ENCODE results near the gene BCAS4. TPM values are rescaled to one million over a fixed set of nuclear protein-coding genes. Genes with fewer than 3 reads are reported as not detected.
A peak's percentile ranks its signal among the peaks of the same experiment; 100 is the strongest.

BCAS4 gene
- total RNA-seq, 6 experiments from 2014 or later, result 0.31 to 1.4 (median 0.60) TPM

GRCh38 chr20:50893620-50894019, 98.8 kb downstream of the BCAS4 start:
- Histone ChIP-seq H3K27me3 (no peaks in the 10 kb centered on the region), H3K4me3 (no peak overlapping the region), H3K9me3 (no peaks in the 10 kb centered on the region), H3K27ac (no peak overlapping the region), H3K4me1 (peaks cover 0 to 11% (median 4%) of the 10 kb centered on the region in 4 donors), H3K36me3 (peaks cover 0 to 51% (median 15%) of the 10 kb centered on the region in 4 donors)
- ATAC-seq (no peak), DNase-seq (no peak)
- intact Hi-C loops (cut with DNase I), result no loop called here
- 96% methylated on average over 5 of the region's 7 CpGs for WGBS (ENCODE audit: insufficient coverage, low coverage, low lambda C conversion rate, missing lambda C conversion rate)
- TF ChIP-seq POLR2A (IDR thresholded peaks at IDR 0.05) (no peak), CTCF (IDR thresholded peaks at IDR 0.05) (no peak)

GRCh38 chr20:50895111-50895830, 100.4 kb downstream of the BCAS4 start:
- DNase-seq (no peak), ATAC-seq (peak; percentile 79 to 90 (median 86))
- WGBS (ENCODE audit: insufficient coverage, low coverage, low lambda C conversion rate, missing lambda C conversion rate), result 60% methylated on average over 7 of the region's 8 CpGs
- Histone ChIP-seq H3K4me1 (peaks cover 0 to 11% (median 4%) of the 10 kb centered on the region in 4 donors), H3K4me3 (no peak overlapping the region), H3K27ac (peak overlapping the region in 2 of 3 donors; percentile 22 to 34), H3K36me3 (peaks cover 0 to 52% (median 15%) of the 10 kb centered on the region in 4 donors), H3K27me3 (no peaks in the 10 kb centered on the region), H3K9me3 (no peaks in the 10 kb centered on the region)
- intact Hi-C loops (cut with DNase I), result no loop called here
- TF ChIP-seq POLR2A (IDR thresholded peaks at IDR 0.05), result no peak
- no peak for TF ChIP-seq CTCF (IDR thresholded peaks at IDR 0.05)

GRCh38 chr20:50898475-50898874, 103.6 kb downstream of the BCAS4 start:
- 100% methylated on average over 1 of the region's 1 CpG for WGBS (ENCODE audit: insufficient coverage, low coverage, low lambda C conversion rate, missing lambda C conversion rate)
- no peak for ATAC-seq

GRCh38 chr20:50900261-50900660, 105.4 kb downstream of the BCAS4 start:
- WGBS (ENCODE audit: insufficient coverage, low coverage, low lambda C conversion rate, missing lambda C conversion rate), result 82% methylated on average over 5 of the region's 7 CpGs
- Histone ChIP-seq H3K4me1 (peaks cover 0 to 7% (median 2%) of the 10 kb centered on the region in 4 donors), H3K4me3 (no peak overlapping the region), H3K27ac (no peak overlapping the region), H3K36me3 (peaks cover 0 to 32% (median 7%) of the 10 kb centered on the region in 4 donors), H3K27me3 (no peaks in the 10 kb centered on the region), H3K9me3 (no peaks in the 10 kb centered on the region)
- ATAC-seq, result no peak
- intact Hi-C loops (cut with DNase I), result no loop called here
- no peak for TF ChIP-seq CTCF (IDR thresholded peaks at IDR 0.05)
- TF ChIP-seq POLR2A (IDR thresholded peaks at IDR 0.05), result no peak
- DNase-seq, result no peak

More at GRCh38 chr20:50898475-50898874, 103.6 kb downstream of the BCAS4 start:
- no peak for DNase-seq
- Histone ChIP-seq H3K9me3 (no peaks in the 10 kb centered on the region), H3K36me3 (peaks cover 0 to 40% (median 12%) of the 10 kb centered on the region in 4 donors), H3K27ac (no peak overlapping the region), H3K4me1 (peaks cover 0 to 11% (median 4%) of the 10 kb centered on the region in 4 donors), H3K4me3 (no peak overlapping the region), H3K27me3 (no peaks in the 10 kb centered on the region)
- intact Hi-C loops (cut with DNase I), result no loop called here
- TF ChIP-seq POLR2A (IDR thresholded peaks at IDR 0.05) (no peak), CTCF (IDR thresholded peaks at IDR 0.05) (no peak)

Data from right lobe of liver (tissue), 6 donors.